ENCODE measurements around the gene STPG4. TPM values are rescaled to one million over a fixed set of nuclear protein-coding genes. Genes with fewer than 3 reads are reported as not detected.

Gene STPG4
- total RNA-seq, 1 experiment from 2014 or later, result 0.13 TPM

GRCh38 chr2:47078541-47079482 is 76.3 kb downstream of the STPG4 start:
- Histone ChIP-seq H4K20me1 (ENCODE audit: control insufficient read depth, insufficient read depth, insufficient read length) (no peaks in the 10 kb centered on the region), H3K9ac (ENCODE audit: extremely low read depth, insufficient read length, low read length) (no peak overlapping the region), H3K27me3 (ENCODE audit: insufficient read depth, low read length) (no peaks in the 10 kb centered on the region), H2AK5ac (ENCODE audit: insufficient read length, low read length) (no peak overlapping the region), H3K56ac (ENCODE audit: insufficient read length, low read depth, low read length) (no peak overlapping the region), H4K8ac (replicated peaks; ENCODE audit: insufficient read length, low read depth, low read length) (no peak overlapping the region), H3K4me2 (ENCODE audit: insufficient read depth, insufficient read length, low read length) (no peak overlapping the region), H2BK12ac (ENCODE audit: insufficient read length, low read depth, low read length) (no peak overlapping the region), H3K79me2 (ENCODE audit: insufficient read depth, low read length) (no peaks in the 10 kb centered on the region), H3K23ac (ENCODE audit: insufficient read length, low read depth, low read length) (no peak overlapping the region), H4K5ac (ENCODE audit: insufficient read length, low read depth, low read length) (no peak overlapping the region), H3K14ac (ENCODE audit: insufficient read depth, low read length) (peak overlapping the region; percentile 34; the same call in 1 of the 2 replicates), H2BK20ac (ENCODE audit: low read depth, low read length, poor library complexity, severe bottlenecking) (no peak overlapping the region), H3K79me1 (ENCODE audit: insufficient read depth, low read depth, low read length, poor library complexity, severe bottlenecking) (no peaks in the 10 kb centered on the region), H2BK5ac (ENCODE audit: insufficient read length, low read length) (no peak overlapping the region), H3K23me2 (ENCODE audit: insufficient read length, low read depth, low read length, poor library complexity, severe bottlenecking) (no peaks in the 10 kb centered on the region), H3K4me1 (ENCODE audit: insufficient read depth, low read length) (peaks cover 16% of the 10 kb centered on the region; the same call in 1 of the 2 replicates), H3T11ph (ENCODE audit: low read length) (no peak overlapping the region), H2BK15ac (ENCODE audit: low read depth, low read length) (no peak overlapping the region), H3K27ac (ENCODE audit: insufficient read length, low read depth, low read length) (no peak overlapping the region), H2BK120ac (ENCODE audit: low read depth, low read length, poor library complexity, severe bottlenecking) (no peak overlapping the region), H2AFZ (ENCODE audit: low read length) (no peak overlapping the region), H3K9me3 (ENCODE audit: control insufficient read depth, low read depth, low read length) (no peaks in the 10 kb centered on the region), H4K91ac (ENCODE audit: insufficient read length, low read depth, low read length) (no peak overlapping the region), H3K4ac (ENCODE audit: low read depth, low read length) (no peak overlapping the region), H3K18ac (ENCODE audit: insufficient read length, low read depth, low read length) (no peak overlapping the region)
- Mint-ChIP-seq H3K36me3 (ENCODE audit: insufficient read depth in 1 of 3, low read depth in 3 of 3) (no peaks in the 10 kb centered on the region; a peak in 1 of 7 replicates), H3K27me3 (ENCODE audit: low read depth) (no peaks in the 10 kb centered on the region; the same call in 1 of the 2 replicates), H3K27ac (peak overlapping the region; percentile 8 to 74 (median 15); a peak in 4 of 7 replicates), H3K4me3 (no peak overlapping the region), H3K9me3 (no peaks in the 10 kb centered on the region), H3K4me1 (peaks cover 39 to 50% of the 10 kb centered on the region in 2 experiments)
- no peak for DNase-seq
- WGBS (ENCODE audit: extremely low coverage, insufficient read length, low lambda C conversion rate), result no CpG with 5 or more reads among the region's 17 CpGs
- no peak for TF ChIP-seq CTCF (conservative IDR thresholded peaks at IDR 0.05)
